ENCODE measurements around the gene GXYLT2. TPM values are rescaled to one million over a fixed set of nuclear protein-coding genes. Genes with fewer than 3 reads are reported as not detected.

Gene GXYLT2
- total and polyA plus RNA-seq, 10 of the 15 experiments (the other 5 are each of a cell fraction or from before 2014, with no cell fraction given): 0.27 to 2.6 (median 0.78) TPM

DNA sequence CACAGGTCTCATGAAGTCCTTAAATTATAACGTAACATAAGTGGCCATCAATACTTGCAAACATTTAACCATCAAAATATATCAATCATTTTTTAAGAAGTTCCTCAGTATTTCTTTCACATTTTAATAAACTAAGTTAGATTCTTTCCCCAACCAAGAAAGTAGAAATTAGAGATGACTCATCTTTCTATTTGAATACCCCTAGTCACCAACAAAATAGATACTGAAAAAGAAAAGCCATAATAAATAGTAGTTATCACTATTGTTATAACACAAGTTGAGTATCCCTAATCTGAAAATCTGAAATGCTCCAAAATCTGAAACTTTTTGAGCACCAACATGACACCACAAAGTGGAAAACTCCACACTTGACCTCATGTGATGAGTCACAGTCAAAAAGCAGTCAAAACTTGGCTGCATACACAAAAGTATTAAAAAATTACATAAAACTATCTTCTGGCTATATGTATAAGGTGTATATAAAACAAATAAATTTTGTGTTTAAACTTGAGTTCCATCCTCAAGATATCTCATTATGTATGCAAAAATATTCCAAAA, 43.3 kb upstream of the GXYLT2 start (continued):
- TF ChIP-seq CUX1 (IDR thresholded peaks at IDR 0.05; ENCODE audit: insufficient replicate concordance, low read depth, low read length) (no peak), IKZF1 (conservative IDR thresholded peaks at IDR 0.05) (no peak), BCLAF1 (IDR thresholded peaks at IDR 0.05) (no peak), BRCA1 (IDR thresholded peaks at IDR 0.05; ENCODE audit: low read depth, low read length) (no peak), MEF2B (IDR thresholded peaks at IDR 0.05; ENCODE audit: partially characterized antibody, poor library complexity, severe bottlenecking) (no peak), FOXM1 (IDR thresholded peaks at IDR 0.05; ENCODE audit: low read depth, low read length) (peak; percentile 15; the same call in 1 of the 2 replicates), JUNB (IDR thresholded peaks at IDR 0.05) (peak; percentile 88), SIN3A (IDR thresholded peaks at IDR 0.05; ENCODE audit: low read depth, low read length) (no peak), NR2F1 (conservative IDR thresholded peaks at IDR 0.05) (no peak), NKRF (conservative IDR thresholded peaks at IDR 0.05) (no peak), ATF3 (IDR thresholded peaks at IDR 0.05; ENCODE audit: borderline replicate concordance, extremely low read depth, low read depth, low read length) (no peak), RBBP5 (conservative IDR thresholded peaks at IDR 0.05) (no peak), PAX8 (IDR thresholded peaks at IDR 0.05) (no peak), CBX3 (IDR thresholded peaks at IDR 0.05; ENCODE audit: borderline replicate concordance, low read depth) (no peak), CREM (IDR thresholded peaks at IDR 0.05; ENCODE audit: low read depth) (0 out of 2 replicates have a peak, but pooled peaks have one; percentile 18), STAT3 (IDR thresholded peaks at IDR 0.05; ENCODE audit: low read depth, low read length) (no peak), PML (IDR thresholded peaks at IDR 0.05; ENCODE audit: low read length) (no peak)
- TF ChIP-seq, protein P1, sequence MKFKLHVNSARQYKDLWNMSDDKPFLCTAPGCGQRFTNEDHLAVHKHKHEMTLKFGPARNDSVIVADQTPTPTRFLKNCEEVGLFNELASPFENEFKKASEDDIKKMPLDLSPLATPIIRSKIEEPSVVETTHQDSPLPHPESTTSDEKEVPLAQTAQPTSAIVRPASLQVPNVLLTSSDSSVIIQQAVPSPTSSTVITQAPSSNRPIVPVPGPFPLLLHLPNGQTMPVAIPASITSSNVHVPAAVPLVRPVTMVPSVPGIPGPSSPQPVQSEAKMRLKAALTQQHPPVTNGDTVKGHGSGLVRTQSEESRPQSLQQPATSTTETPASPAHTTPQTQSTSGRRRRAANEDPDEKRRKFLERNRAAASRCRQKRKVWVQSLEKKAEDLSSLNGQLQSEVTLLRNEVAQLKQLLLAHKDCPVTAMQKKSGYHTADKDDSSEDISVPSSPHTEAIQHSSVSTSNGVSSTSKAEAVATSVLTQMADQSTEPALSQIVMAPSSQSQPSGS (IDR thresholded peaks at IDR 0.05; ENCODE audit: low read length): peak; percentile 53

All from GM12878 (cell line).